HCT116 (cell line): ENCODE measurements around the gene ERC2. TPM values are rescaled to one million over a fixed set of nuclear protein-coding genes. Genes with fewer than 3 reads are reported as not detected.

Experiments
- ATAC-seq: fragments of 200-7000 bp; cut with Tn5 transposase; 2 replicates; pipeline ENCODE4 v1.9.1; 2020; ENCODE audit warnings: mild to moderate bottlenecking, moderate library complexity
- BruUV-seq: library from RNA; stranded (reverse); fragments of 400-500 nt; replicated peaks from 2 replicates; lab custom pipeline; 2021; lab: Mats Ljungman, UMichigan
- CTCF ChIA-PET: fragments of 300-600 bp; sonication (Branson Sonifier 250); formaldehyde crosslinking; loops from one replicate; lab custom pipeline; 2021; ENCODE audit warnings: antibody characterized with exemption; lab: Charles Lee
- POLR2A ChIA-PET: fragments of 300-600, 350-600 bp; sonication (Branson Sonifier 250); formaldehyde crosslinking; loops from one replicate; lab custom pipeline; 2021; ENCODE audit warnings: antibody characterized with exemption; lab: Charles Lee
- RAD21 ChIA-PET, 2 experiments: fragments of 300-600 bp; sonication (Branson Sonifier 250); formaldehyde crosslinking; loops; one replicate each; lab custom pipeline; 2023; ENCODE audit warnings: low total read pairs in 2 of 2; ENCODE audit not compliant: uncharacterized antibody in 2 of 2, unreplicated experiment in 2 of 2, low non-redundant PET in 1 of 2; lab: Charles Lee
- DNase-seq: peaks from one replicate; pipeline ENCODE4 v3.0.0-alpha.2; 2010; ENCODE audit warnings: low read depth, low spot score
- H2AFZ ChIP-seq: fragments of 200-600 bp; shearing (Covaris generic), sonication (generic); 2 replicates; pipeline ENCODE4 v1.6.1; 2017; ENCODE audit warnings: low read depth, mixed run types, mixed read lengths, antibody characterized with exemption, low read length; ENCODE audit not compliant: poor library complexity, severe bottlenecking
- H3K27ac ChIP-seq: 2 replicates; pipeline ENCODE4 v1.5.1; 2012; ENCODE audit warnings: low read depth, low read length
- H3K27me3 ChIP-seq: fragments of 200-600 bp; sonication (generic); 2 replicates; pipeline ENCODE4 v1.6.1; 2016; ENCODE audit warnings: mixed run types, low read length, mixed read lengths; ENCODE audit not compliant: insufficient read depth
- H3K36me3 ChIP-seq, 2 experiments: fragments of 200-500 bp in 1 of 2; fragments of 200-600 bp in 1 of 2; sonication (Bioruptor generic) in 1 of 2; sonication (generic) in 1 of 2; 2 replicates each; pipeline versions ENCODE4 v1.5.1 to v1.6.1; 2014 to 2016; ENCODE audit warnings: low read length in 2 of 2, inconsistent platforms in 1 of 2, mixed read lengths in 1 of 2, mixed run types in 1 of 2; ENCODE audit not compliant: insufficient read depth in 2 of 2, control insufficient read depth in 1 of 2
- H3K4me1 ChIP-seq, 2 experiments: fragments of 200-600 bp in 1 of 2; sonication (generic) in 1 of 2; 2 replicates each; pipeline versions ENCODE4 v1.5.1 to v1.6.1; 2012 to 2017; ENCODE audit warnings: low read length in 2 of 2, inconsistent platforms in 1 of 2, mild to moderate bottlenecking in 1 of 2, mixed read lengths in 1 of 2, mixed run types in 1 of 2, moderate library complexity in 1 of 2; ENCODE audit not compliant: insufficient read depth in 2 of 2, control insufficient read depth in 1 of 2
- H3K4me2 ChIP-seq: fragments of 200-600 bp; sonication (generic); 2 replicates; pipeline ENCODE4 v1.6.1; 2017; ENCODE audit warnings: mixed run types, low read length, mixed read lengths
- H3K4me3 ChIP-seq, 2 experiments: fragments of 200-600 bp in 1 of 2; sonication (generic) in 1 of 2; replicated peaks in 1 of 2; 2 replicates each; pipeline ENCODE4 v1.5.1; 2011 to 2016; ENCODE audit warnings: low read length in 2 of 2, control low read depth in 1 of 2, low read depth in 1 of 2, mild to moderate bottlenecking in 1 of 2, mixed read lengths in 1 of 2, mixed run types in 1 of 2
- H3K79me2 ChIP-seq: fragments of 200-600 bp; sonication (generic); 2 replicates; pipeline ENCODE4 v1.6.1; 2017; ENCODE audit warnings: mild to moderate bottlenecking, mixed run types, low read length, moderate library complexity, mixed read lengths; ENCODE audit not compliant: insufficient read depth
- H3K9ac ChIP-seq: fragments of 200-600 bp; sonication (generic); 2 replicates; pipeline ENCODE4 v1.6.1; 2016; ENCODE audit warnings: low read length, mixed read lengths
- H3K9me2 ChIP-seq: fragments of 200-600 bp; sonication (generic), shearing (Covaris generic); 2 replicates; pipeline ENCODE4 v1.6.1; 2017; ENCODE audit warnings: mixed run types, mild to moderate bottlenecking, moderate library complexity; ENCODE audit not compliant: insufficient read depth
- H3K9me3 ChIP-seq, 2 experiments: fragments of 200-500 bp in 1 of 2; fragments of 200-600 bp in 1 of 2; sonication (Bioruptor generic) in 1 of 2; sonication (generic) in 1 of 2; 2 replicates each; pipeline ENCODE4 v1.6.1; 2014 to 2017; ENCODE audit warnings: low read length in 2 of 2, mixed read lengths in 2 of 2, inconsistent platforms in 1 of 2, low read depth in 1 of 2, mild to moderate bottlenecking in 1 of 2, mixed run types in 1 of 2, moderate library complexity in 1 of 2; ENCODE audit not compliant: control insufficient read depth in 1 of 2, insufficient read depth in 1 of 2
- H4K20me1 ChIP-seq: fragments of 200-600 bp; sonication (generic), shearing (Covaris generic); 2 replicates; pipeline ENCODE4 v1.6.1; 2017; ENCODE audit warnings: mixed run types, mild to moderate bottlenecking, moderate library complexity; ENCODE audit not compliant: insufficient read depth
- CBX3 ChIP-seq: IDR thresholded peaks from 2 replicates; pipeline ENCODE4 v1.6.1; 2012; ENCODE audit warnings: low read depth
- EZH2phosphoT487 ChIP-seq: fragments of 200-600 bp; IDR thresholded peaks from 2 replicates; pipeline ENCODE4 v1.6.1; 2018; ENCODE audit warnings: antibody characterized with exemption, borderline replicate concordance
- REST ChIP-seq: IDR thresholded peaks from 2 replicates; pipeline ENCODE4 v1.6.1; 2012; ENCODE audit warnings: low read depth
- SIN3A ChIP-seq: IDR thresholded peaks from 2 replicates; pipeline ENCODE4 v1.6.1; 2012; ENCODE audit warnings: low read depth
- ZFX ChIP-seq: fragments of 450-650 bp; IDR thresholded peaks from 2 replicates; pipeline ENCODE4 v1.6.1; 2017
- intact Hi-C: fragments of 100-400 bp; cut with micrococcal nuclease; formaldehyde crosslinking; loops from 2 replicates; pipeline ENCODE4 v1.10.0; 2022
- total RNA-seq: library from RNA; stranded (reverse); gene quantifications from one replicate; pipeline ENCODE4 v1.2.1, GENCODE V29; 2021; ENCODE audit not compliant: unreplicated experiment
- TF ChIP-seq, protein P1 (sequence below), 3 experiments: fragments of 200-600 bp in 1 of 3; sonication (generic) in 1 of 3; IDR thresholded peaks in 2 of 3; conservative IDR thresholded peaks in 1 of 3; 2 replicates each; pipeline ENCODE4 v1.5.1; 2012 to 2017; ENCODE audit warnings: low read depth in 2 of 3, low read length in 2 of 3, antibody characterized with exemption in 1 of 3, borderline replicate concordance in 1 of 3, control low read depth in 1 of 3, mild to moderate bottlenecking in 1 of 3, mixed read lengths in 1 of 3, mixed run types in 1 of 3, moderate library complexity in 1 of 3; ENCODE audit not compliant: insufficient read depth in 1 of 3
- TF ChIP-seq, protein P2 (sequence below): IDR thresholded peaks from 2 replicates; pipeline ENCODE4 v1.6.1; 2011; ENCODE audit warnings: mild to moderate bottlenecking, low read length, moderate library complexity; ENCODE audit not compliant: insufficient replicate concordance; ENCODE audit errors: extremely low read depth
- TF ChIP-seq, protein P3 (sequence below): IDR thresholded peaks from 2 replicates; pipeline ENCODE4 v1.6.1; 2012

The ERC2 gene
- total RNA-seq, 1 experiment from 2014 or later: not detected

GRCh38 chr3:55643283-55643682, 825.0 kb downstream of the ERC2 start:
- intact Hi-C loops: no loop called here
- no TSS peak for BruUV-seq
- Histone ChIP-seq H3K4me2 (no peak overlapping the region), H3K4me3 (no peak overlapping the region), H3K27me3 (no peaks in the 10 kb centered on the region), H3K36me3 (no peaks in the 10 kb centered on the region), H3K9ac (no peak overlapping the region), H3K4me1 (no peaks in the 10 kb centered on the region), H3K9me3 (peaks cover 6 to 21% of the 10 kb centered on the region in 2 experiments; a peak in 2 of 4 replicates), H4K20me1 (no peaks in the 10 kb centered on the region), H3K79me2 (no peaks in the 10 kb centered on the region), H2AFZ (no peak overlapping the region), H3K27ac (no peak overlapping the region), H3K9me2 (no peaks in the 10 kb centered on the region)
- DNase-seq: no peak
- ChIA-PET CTCF (no interaction called here), RAD21 (no interaction called here), POLR2A (no interaction called here)
- TF ChIP-seq ZFX: no peak
- TF ChIP-seq, protein P1, sequence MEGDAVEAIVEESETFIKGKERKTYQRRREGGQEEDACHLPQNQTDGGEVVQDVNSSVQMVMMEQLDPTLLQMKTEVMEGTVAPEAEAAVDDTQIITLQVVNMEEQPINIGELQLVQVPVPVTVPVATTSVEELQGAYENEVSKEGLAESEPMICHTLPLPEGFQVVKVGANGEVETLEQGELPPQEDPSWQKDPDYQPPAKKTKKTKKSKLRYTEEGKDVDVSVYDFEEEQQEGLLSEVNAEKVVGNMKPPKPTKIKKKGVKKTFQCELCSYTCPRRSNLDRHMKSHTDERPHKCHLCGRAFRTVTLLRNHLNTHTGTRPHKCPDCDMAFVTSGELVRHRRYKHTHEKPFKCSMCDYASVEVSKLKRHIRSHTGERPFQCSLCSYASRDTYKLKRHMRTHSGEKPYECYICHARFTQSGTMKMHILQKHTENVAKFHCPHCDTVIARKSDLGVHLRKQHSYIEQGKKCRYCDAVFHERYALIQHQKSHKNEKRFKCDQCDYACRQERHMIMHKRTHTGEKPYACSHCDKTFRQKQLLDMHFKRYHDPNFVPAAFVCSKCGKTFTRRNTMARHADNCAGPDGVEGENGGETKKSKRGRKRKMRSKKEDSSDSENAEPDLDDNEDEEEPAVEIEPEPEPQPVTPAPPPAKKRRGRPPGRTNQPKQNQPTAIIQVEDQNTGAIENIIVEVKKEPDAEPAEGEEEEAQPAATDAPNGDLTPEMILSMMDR (IDR thresholded peaks at IDR 0.05 in 2 of 3, conservative IDR thresholded peaks at IDR 0.05 in 1 of 3; ENCODE audit: borderline replicate concordance in 1 of 3, insufficient read depth in 1 of 3, low read depth in 2 of 3, low read length in 2 of 3): no peak
- no peak for TF ChIP-seq EZH2phosphoT487
- TF ChIP-seq, protein P2, sequence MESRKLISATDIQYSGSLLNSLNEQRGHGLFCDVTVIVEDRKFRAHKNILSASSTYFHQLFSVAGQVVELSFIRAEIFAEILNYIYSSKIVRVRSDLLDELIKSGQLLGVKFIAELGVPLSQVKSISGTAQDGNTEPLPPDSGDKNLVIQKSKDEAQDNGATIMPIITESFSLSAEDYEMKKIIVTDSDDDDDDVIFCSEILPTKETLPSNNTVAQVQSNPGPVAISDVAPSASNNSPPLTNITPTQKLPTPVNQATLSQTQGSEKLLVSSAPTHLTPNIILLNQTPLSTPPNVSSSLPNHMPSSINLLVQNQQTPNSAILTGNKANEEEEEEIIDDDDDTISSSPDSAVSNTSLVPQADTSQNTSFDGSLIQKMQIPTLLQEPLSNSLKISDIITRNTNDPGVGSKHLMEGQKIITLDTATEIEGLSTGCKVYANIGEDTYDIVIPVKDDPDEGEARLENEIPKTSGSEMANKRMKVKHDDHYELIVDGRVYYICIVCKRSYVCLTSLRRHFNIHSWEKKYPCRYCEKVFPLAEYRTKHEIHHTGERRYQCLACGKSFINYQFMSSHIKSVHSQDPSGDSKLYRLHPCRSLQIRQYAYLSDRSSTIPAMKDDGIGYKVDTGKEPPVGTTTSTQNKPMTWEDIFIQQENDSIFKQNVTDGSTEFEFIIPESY: no peak
- ATAC-seq: no peak

DNA sequence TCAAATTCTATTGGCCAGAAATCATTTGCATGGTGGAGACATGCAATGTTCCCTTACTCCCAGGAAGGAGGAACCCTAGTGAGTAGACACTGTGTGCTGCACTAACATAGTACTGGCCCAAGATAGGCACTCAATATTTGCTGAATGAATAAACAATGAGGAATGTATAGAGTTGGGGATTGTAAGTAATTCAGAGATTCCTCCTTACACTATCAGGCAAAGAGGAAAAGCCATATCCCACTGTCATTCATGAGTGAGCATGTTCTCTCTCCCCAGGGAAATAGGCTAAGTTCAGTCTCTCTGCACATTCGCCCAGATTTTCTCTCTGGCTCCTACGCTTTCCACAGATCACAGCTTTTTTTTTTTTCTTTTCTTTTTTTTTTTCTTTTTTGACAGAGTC, 826.3 kb downstream of the ERC2 start:
- ChIA-PET RAD21 (no interaction called here), CTCF (no interaction called here), POLR2A (no interaction called here)
- intact Hi-C loops: no loop called here
- H3K27me3 ChIP-seq: no peaks in the 10 kb centered on the region
- H3K4me1 ChIP-seq: no peaks in the 10 kb centered on the region
- DNase-seq: no peak
- no peaks in the 10 kb centered on the region for H4K20me1 ChIP-seq
- no peaks in the 10 kb centered on the region for H3K36me3 ChIP-seq
- no peak overlapping the region for H3K4me3 ChIP-seq
- BruUV-seq: no TSS peak
- H3K9me2 ChIP-seq: no peaks in the 10 kb centered on the region
- H3K79me2 ChIP-seq: no peaks in the 10 kb centered on the region
- H3K9ac ChIP-seq: no peak overlapping the region
- peaks cover 6 to 19% of the 10 kb centered on the region in 2 experiments; a peak in 2 of 4 replicates for H3K9me3 ChIP-seq
- no peak overlapping the region for H3K4me2 ChIP-seq
- no peak overlapping the region for H2AFZ ChIP-seq
- TF ChIP-seq, protein P3, sequence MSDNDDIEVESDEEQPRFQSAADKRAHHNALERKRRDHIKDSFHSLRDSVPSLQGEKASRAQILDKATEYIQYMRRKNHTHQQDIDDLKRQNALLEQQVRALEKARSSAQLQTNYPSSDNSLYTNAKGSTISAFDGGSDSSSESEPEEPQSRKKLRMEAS: no peak
- TF ChIP-seq ZFX (no peak), CBX3 (no peak), SIN3A (no peak), REST (no peak)
- ATAC-seq: no peak
- no peak overlapping the region for H3K27ac ChIP-seq
